ENCODE results near the gene TMEM135.

Gene TMEM135

GRCh38 chr11:87110443-87111131 is 72.9 kb downstream of the TMEM135 start:
- no peak overlapping the region for H3K4me3 ChIP-seq (ENCODE audit: low read depth, low read length)
- TF ChIP-seq CTCF (IDR thresholded peaks at IDR 0.05; ENCODE audit: low read depth, low read length) = no peak

GRCh38 chr11:87114093-87114492 is 76.4 kb downstream of the TMEM135 start:
- H3K4me3 ChIP-seq (ENCODE audit: low read depth, low read length) = no peak overlapping the region
- no peak for TF ChIP-seq CTCF (IDR thresholded peaks at IDR 0.05; ENCODE audit: low read depth, low read length)

GRCh38 chr11:87116185-87116584 is 78.5 kb downstream of the TMEM135 start:
- H3K4me3 ChIP-seq (ENCODE audit: low read depth, low read length) = no peak overlapping the region
- no peak for TF ChIP-seq CTCF (IDR thresholded peaks at IDR 0.05; ENCODE audit: low read depth, low read length)

GRCh38 chr11:87120937-87121336 is 83.2 kb downstream of the TMEM135 start:
- H3K4me3 ChIP-seq (ENCODE audit: low read depth, low read length) = no peak overlapping the region
- TF ChIP-seq CTCF (IDR thresholded peaks at IDR 0.05; ENCODE audit: low read depth, low read length) = no peak

- no peak overlapping the region for H3K4me3 ChIP-seq (ENCODE audit: low read depth, low read length)
- TF ChIP-seq CTCF (IDR thresholded peaks at IDR 0.05; ENCODE audit: low read depth, low read length) = no peak
Measured at GRCh38 chr11:87122852-87123251, 85.1 kb downstream of the TMEM135 start.

GRCh38 chr11:87125257-87125656 is 87.5 kb downstream of the TMEM135 start:
- H3K4me3 ChIP-seq (ENCODE audit: low read depth, low read length) = no peak overlapping the region
- TF ChIP-seq CTCF (IDR thresholded peaks at IDR 0.05; ENCODE audit: low read depth, low read length) = no peak

GRCh38 chr11:87127101-87127500 is 89.4 kb downstream of the TMEM135 start:
- no peak for TF ChIP-seq CTCF (IDR thresholded peaks at IDR 0.05; ENCODE audit: low read depth, low read length)
- no peak overlapping the region for H3K4me3 ChIP-seq (ENCODE audit: low read depth, low read length)

Measured in WI38 (cell line).